GM23338 (cell line): ENCODE results near the gene PIK3CB. TPM values are rescaled to one million over a fixed set of nuclear protein-coding genes. Genes with fewer than 3 reads are reported as not detected.
"Not testable (repeated sequence)": the region's sequence is repeated elsewhere in the genome, so short reads cannot be mapped to it uniquely, and the experiment has no call there.

ENCODE experiments used
- ATAC-seq: fragments of 200-7000 bp; cut with Tn5 transposase; 3 replicates; pipeline ENCODE4 v1.9.1; 2020
- DNase-seq: peaks from one replicate; pipeline ENCODE4 v3.0.0-alpha.2; 2015; ENCODE audit warnings: low spot score
- H2AFZ ChIP-seq: fragments of 200-600 bp; sonication (generic); 2 replicates; pipeline ENCODE4 v1.8.0; 2016; ENCODE audit warnings: antibody characterized with exemption, mild to moderate bottlenecking, moderate library complexity
- H3F3A ChIP-seq: fragments of 200-600 bp; sonication (generic); replicated peaks from 2 replicates; pipeline ENCODE4 v1.8.0; 2017; ENCODE audit warnings: antibody characterized with exemption, mixed run types, low read depth
- H3K27ac ChIP-seq: fragments of 200-600 bp; sonication (generic); 2 replicates; pipeline ENCODE4 v1.6.1; 2016; ENCODE audit warnings: low read depth
- H3K27me3 ChIP-seq: fragments of 200-600 bp; sonication (generic); 2 replicates; pipeline ENCODE4 v1.8.0; 2016; ENCODE audit warnings: mild to moderate bottlenecking, mixed run types, moderate library complexity; ENCODE audit not compliant: insufficient read depth
- H3K36me3 ChIP-seq: fragments of 200-600 bp; sonication (generic); 2 replicates; pipeline ENCODE4 v1.8.0; 2016; ENCODE audit warnings: mild to moderate bottlenecking; ENCODE audit not compliant: insufficient read depth
- H3K4me1 ChIP-seq: fragments of 200-600 bp; sonication (generic); 2 replicates; pipeline ENCODE4 v1.8.0; 2016; ENCODE audit warnings: mild to moderate bottlenecking, moderate library complexity; ENCODE audit not compliant: insufficient read depth
- H3K4me2 ChIP-seq: fragments of 200-600 bp; sonication (generic); 2 replicates; pipeline ENCODE4 v1.7.1; 2017; ENCODE audit warnings: mixed run types
- H3K4me3 ChIP-seq: fragments of 200-600 bp; sonication (generic); 2 replicates; pipeline ENCODE4 v1.6.1; 2016; ENCODE audit warnings: mixed run types
- H3K79me2 ChIP-seq: fragments of 200-600 bp; sonication (generic); replicated peaks from 2 replicates; pipeline ENCODE4 v1.8.0; 2017; ENCODE audit warnings: mild to moderate bottlenecking; ENCODE audit not compliant: insufficient read depth
- H3K9me2 ChIP-seq: fragments of 200-600 bp; sonication (generic); 2 replicates; pipeline ENCODE4 v1.8.0; 2017; ENCODE audit not compliant: insufficient read depth
- H4K20me1 ChIP-seq: fragments of 200-600 bp; sonication (generic); replicated peaks from 2 replicates; pipeline ENCODE4 v1.8.0; 2017; ENCODE audit warnings: mild to moderate bottlenecking; ENCODE audit not compliant: insufficient read depth
- H3K27ac Mint-ChIP-seq: 2 replicates; pipeline ENCODE4 v1.8.0; 2020; ENCODE audit warnings: inconsistent platforms, mild to moderate bottlenecking, moderate library complexity, mixed read lengths
- H3K27me3 Mint-ChIP-seq: 3 replicates; pipeline ENCODE4 v1.8.0; 2022; ENCODE audit warnings: low read depth, mild to moderate bottlenecking, moderate library complexity, mixed read lengths, inconsistent platforms; ENCODE audit not compliant: insufficient read depth, poor library complexity
- H3K36me3 Mint-ChIP-seq: 3 replicates; pipeline ENCODE4 v1.8.0; 2021; ENCODE audit warnings: low read depth, mild to moderate bottlenecking, inconsistent platforms, moderate library complexity, mixed read lengths
- H3K4me1 Mint-ChIP-seq: 3 replicates; pipeline ENCODE4 v1.8.0; 2020; ENCODE audit warnings: mild to moderate bottlenecking, inconsistent platforms, mixed read lengths
- H3K4me3 Mint-ChIP-seq: 3 replicates; pipeline ENCODE4 v1.8.0; 2021; ENCODE audit warnings: moderate library complexity, mild to moderate bottlenecking, inconsistent platforms, mixed read lengths
- H3K9me3 Mint-ChIP-seq: 3 replicates; pipeline ENCODE4 v1.8.0; 2020; ENCODE audit warnings: moderate library complexity, mild to moderate bottlenecking, inconsistent platforms, mixed read lengths
- JUNB ChIP-seq: IDR thresholded peaks from one replicate; pipeline ENCODE4 v1.6.1; 2016; ENCODE audit warnings: antibody characterized with exemption; ENCODE audit not compliant: unreplicated experiment
- ZNF331 ChIP-seq: fragments of 250-450 bp; sonication (Bioruptor Pico); IDR thresholded peaks from 2 replicates; pipeline ENCODE4 v1.5.0; 2020; ENCODE audit warnings: low read depth, mild to moderate bottlenecking, moderate library complexity
- ZNF462 ChIP-seq: fragments of 250-450 bp; sonication (Bioruptor Pico); IDR thresholded peaks from 2 replicates; pipeline ENCODE4 v1.5.0; 2020; ENCODE audit warnings: mild to moderate bottlenecking, moderate library complexity
- polyA plus RNA-seq: library from polyadenylated mRNA; unstranded; fragments of >200 nt; fragmentation: Nextera tagmentation; extraction: Ambion mirVana; gene quantifications from 2 replicates; pipeline ENCODE4 v1.2.1, GENCODE V29; 2016
- total RNA-seq: library from RNA; depleted of rRNA; stranded (reverse); fragments of >200 nt; shearing (Covaris generic); gene quantifications from 2 replicates; pipeline ENCODE4 v1.2.3, GENCODE V29; 2014
- TF ChIP-seq, protein P1 (sequence below), 2 experiments: fragments of 200-600 bp in 1 of 2; sonication (generic) in 1 of 2; conservative IDR thresholded peaks; 2 replicates each; pipeline versions ENCODE4 v1.5.1 to v1.6.1; 2016 to 2017; ENCODE audit warnings: antibody characterized with exemption in 2 of 2, low read depth in 2 of 2, mild to moderate bottlenecking in 2 of 2, moderate library complexity in 1 of 2

PIK3CB gene
- total and polyA plus RNA-seq, 2 experiments from 2014 or later = 13.3 to 32.4 TPM

GRCh38 chr3:138682648-138683047, 152.1 kb downstream of the PIK3CB start (continued):
- TF ChIP-seq ZNF462 (CRISPR knock-in tag) = no peak

DNA sequence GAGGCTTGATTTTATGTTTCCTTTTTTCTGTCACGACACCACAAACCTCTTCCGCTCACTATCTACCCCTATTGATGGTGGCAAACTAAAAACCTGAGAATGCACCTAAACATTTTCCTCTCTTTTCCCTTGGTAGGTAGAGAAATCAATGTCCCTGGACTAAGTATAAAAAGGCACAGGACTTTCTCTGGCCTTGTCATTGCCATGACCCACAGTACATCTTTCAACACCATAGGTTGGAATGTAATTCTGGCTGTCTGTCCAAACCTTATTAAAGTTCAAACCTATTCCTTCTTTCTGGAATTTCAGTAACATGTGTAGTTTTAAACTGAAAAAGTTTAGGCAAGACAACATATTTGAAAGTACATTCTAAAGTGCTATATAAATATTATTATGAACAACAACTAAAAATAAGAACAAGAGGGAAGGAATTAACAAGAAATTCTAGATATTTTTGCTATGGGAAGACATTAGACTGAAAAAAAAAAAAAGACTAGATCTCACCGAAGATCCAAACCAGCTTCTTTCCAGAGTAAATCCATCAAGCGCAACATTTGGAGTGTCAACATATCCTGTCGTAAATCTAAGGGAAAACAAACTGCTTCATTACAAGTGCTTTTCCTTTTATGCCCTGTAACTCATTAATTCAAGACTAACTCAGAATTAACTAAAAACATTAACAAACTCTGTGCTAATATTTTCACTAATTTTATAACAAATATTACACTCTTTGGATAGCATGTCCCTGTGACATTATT, 153.1 kb downstream of the PIK3CB start:
- Histone ChIP-seq H3K4me1 (no peaks in the 10 kb centered on the region), H3K4me2 (no peak overlapping the region), H2AFZ (no peak overlapping the region), H3K9me2 (no peaks in the 10 kb centered on the region), H3K79me2 (no peaks in the 10 kb centered on the region), H4K20me1 (no peaks in the 10 kb centered on the region), H3K36me3 (no peaks in the 10 kb centered on the region), H3F3A (no peaks in the 10 kb centered on the region), H3K27ac (no peak overlapping the region), H3K27me3 (no peaks in the 10 kb centered on the region), H3K4me3 (no peak overlapping the region)
- no peaks in the 10 kb centered on the region for H3K9me3 Mint-ChIP-seq
- DNase-seq = no peak
- no peak overlapping the region for H3K27ac Mint-ChIP-seq
- no peaks in the 10 kb centered on the region for H3K4me1 Mint-ChIP-seq
- no peak overlapping the region for H3K4me3 Mint-ChIP-seq
- H3K27me3 Mint-ChIP-seq = no peaks in the 10 kb centered on the region
- TF ChIP-seq, protein P1, sequence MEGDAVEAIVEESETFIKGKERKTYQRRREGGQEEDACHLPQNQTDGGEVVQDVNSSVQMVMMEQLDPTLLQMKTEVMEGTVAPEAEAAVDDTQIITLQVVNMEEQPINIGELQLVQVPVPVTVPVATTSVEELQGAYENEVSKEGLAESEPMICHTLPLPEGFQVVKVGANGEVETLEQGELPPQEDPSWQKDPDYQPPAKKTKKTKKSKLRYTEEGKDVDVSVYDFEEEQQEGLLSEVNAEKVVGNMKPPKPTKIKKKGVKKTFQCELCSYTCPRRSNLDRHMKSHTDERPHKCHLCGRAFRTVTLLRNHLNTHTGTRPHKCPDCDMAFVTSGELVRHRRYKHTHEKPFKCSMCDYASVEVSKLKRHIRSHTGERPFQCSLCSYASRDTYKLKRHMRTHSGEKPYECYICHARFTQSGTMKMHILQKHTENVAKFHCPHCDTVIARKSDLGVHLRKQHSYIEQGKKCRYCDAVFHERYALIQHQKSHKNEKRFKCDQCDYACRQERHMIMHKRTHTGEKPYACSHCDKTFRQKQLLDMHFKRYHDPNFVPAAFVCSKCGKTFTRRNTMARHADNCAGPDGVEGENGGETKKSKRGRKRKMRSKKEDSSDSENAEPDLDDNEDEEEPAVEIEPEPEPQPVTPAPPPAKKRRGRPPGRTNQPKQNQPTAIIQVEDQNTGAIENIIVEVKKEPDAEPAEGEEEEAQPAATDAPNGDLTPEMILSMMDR (conservative IDR thresholded peaks at IDR 0.05; ENCODE audit: low read depth in 2 of 2) = no peak
- TF ChIP-seq ZNF331 (CRISPR knock-in tag) (no peak), JUNB (no peak)
- H3K36me3 Mint-ChIP-seq = peaks cover 20% of the 10 kb centered on the region; the same call in 2 of the 3 replicates
- no peak for ATAC-seq

- H3K36me3 Mint-ChIP-seq = peaks cover 22% of the 10 kb centered on the region; the same call in 2 of the 3 replicates
- H3K36me3 ChIP-seq = not testable (repeated sequence)
These were observed 153.8 kb downstream of the PIK3CB start for GRCh38 chr3:138680974-138681373.

More at GRCh38 chr3:138680974-138681373, 153.8 kb downstream of the PIK3CB start:
- H3K27ac ChIP-seq, H2AFZ ChIP-seq, H3K9me3 Mint-ChIP-seq, DNase-seq, H3K4me1 Mint-ChIP-seq, ATAC-seq, H3K79me2 ChIP-seq, H3F3A ChIP-seq, H3K27me3 Mint-ChIP-seq, H4K20me1 ChIP-seq, H3K4me3 Mint-ChIP-seq, H3K27ac Mint-ChIP-seq, H3K27me3 ChIP-seq, H3K4me2 ChIP-seq, H3K4me1 ChIP-seq, H3K9me2 ChIP-seq, H3K4me3 ChIP-seq: not testable (repeated sequence)
